NCI-H2107 treated with DMSO at 0.1 percent for 48 hours (cell line): Measurements from ENCODE around the gene ELMO1.

Experiments
- DNase-seq: peaks from one replicate; lab custom pipeline; 2025; ENCODE audit not compliant: unreplicated experiment; lab: John Stamatoyannopoulos, UW

The ELMO1 gene

GRCh38 chr7:37448636-37449361 is at the start of gene ELMO1:
ELMO1 (minus strand) TSS chr7:37448864; CDS start chr7:37342690, 106,174 bp downstream.
- DNase-seq, result no peak

GRCh38 chr7:37497576-37497975 is 48.9 kb upstream of the ELMO1 start:
- DNase-seq, result no peak

- DNase-seq, result no peak
These were observed 47.0 kb upstream of the ELMO1 start for GRCh38 chr7:37495574-37496184.

- no peak for DNase-seq
These were observed 46.3 kb upstream of the ELMO1 start for GRCh38 chr7:37494926-37495325.

GRCh38 chr7:37493810-37494209 is 45.1 kb upstream of the ELMO1 start:
- DNase-seq, result no peak

- no peak for DNase-seq
These were observed 44.5 kb upstream of the ELMO1 start for GRCh38 chr7:37493123-37493522.

GRCh38 chr7:37491919-37492694 is 43.4 kb upstream of the ELMO1 start:
- no peak for DNase-seq

GRCh38 chr7:37489703-37490102 is 41.0 kb upstream of the ELMO1 start:
- no peak for DNase-seq

GRCh38 chr7:37488163-37488764 is 39.6 kb upstream of the ELMO1 start:
- DNase-seq, result no peak

GRCh38 chr7:37484426-37485073 is 35.9 kb upstream of the ELMO1 start:
- no peak for DNase-seq

GRCh38 chr7:37483627-37484026 is 35.0 kb upstream of the ELMO1 start:
- no peak for DNase-seq

GRCh38 chr7:37482953-37483352 is 34.3 kb upstream of the ELMO1 start:
- DNase-seq, result no peak

GRCh38 chr7:37482505-37482904 is 33.8 kb upstream of the ELMO1 start:
- DNase-seq, result no peak

- DNase-seq, result no peak
These were observed 33.1 kb upstream of the ELMO1 start for GRCh38 chr7:37481722-37482288.

- no peak for DNase-seq
These were observed 32.5 kb upstream of the ELMO1 start for GRCh38 chr7:37481154-37481553.

GRCh38 chr7:37480041-37481031 is 31.7 kb upstream of the ELMO1 start:
- no peak for DNase-seq

GRCh38 chr7:37476881-37477450 is 28.3 kb upstream of the ELMO1 start:
- no peak for DNase-seq

- DNase-seq, result no peak
These were observed 27.8 kb upstream of the ELMO1 start for GRCh38 chr7:37476428-37476827.

- DNase-seq, result no peak
These were observed 27.0 kb upstream of the ELMO1 start for GRCh38 chr7:37475646-37476045.
